Measurements from ENCODE around the gene GPR153. TPM values are rescaled to one million over a fixed set of nuclear protein-coding genes. Genes with fewer than 3 reads are reported as not detected.
A peak's percentile ranks its signal among the peaks of the same experiment; 100 is the strongest.

GPR153 gene
- total RNA-seq, 8 experiments from 2014 or later, result 13.0 to 44.0 (median 15.3) TPM

DNA sequence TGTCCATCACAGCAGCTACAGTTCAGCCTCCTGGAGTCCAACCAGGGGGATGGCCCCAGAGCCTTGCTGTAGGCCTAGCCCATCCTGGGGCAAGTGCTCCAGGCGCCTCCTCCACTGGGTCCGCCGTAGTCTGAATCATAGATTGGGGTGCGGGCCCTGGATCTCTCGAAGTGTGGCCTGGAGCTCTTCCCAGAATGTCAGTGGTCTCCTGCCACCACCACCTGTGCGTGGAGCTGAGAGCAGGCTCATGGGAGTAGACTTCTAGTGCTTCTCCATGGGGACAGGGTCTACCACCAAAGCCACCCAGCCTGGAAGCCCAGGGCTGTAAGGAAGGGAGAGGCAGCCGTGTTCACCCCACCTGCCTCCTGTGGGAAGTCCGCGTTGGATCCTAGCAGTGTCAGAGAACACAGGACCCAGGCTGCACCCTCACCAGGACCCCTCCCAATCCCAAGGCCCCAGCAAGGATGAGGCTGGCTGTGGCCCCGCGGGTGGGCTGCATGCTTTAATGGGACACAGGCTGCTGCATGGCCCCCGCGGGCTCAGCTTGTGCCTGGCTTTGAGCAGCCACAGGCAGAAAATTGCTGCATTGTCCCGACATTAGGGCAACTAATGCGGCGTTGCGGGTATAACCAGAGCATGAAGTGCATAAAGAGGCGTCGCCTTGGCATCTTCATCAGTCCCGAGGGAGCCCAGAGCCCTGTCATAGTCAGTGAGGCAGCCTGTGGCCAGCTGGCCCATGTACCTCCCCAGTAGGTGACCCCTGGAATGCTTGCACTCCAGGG is 17.7 kb downstream of the GPR153 start:
- WGBS, 10 experiments, result 15 to 100% (median 60%) methylated on average over 1 to 13 of the region's 20 CpGs; no CpG with 5 or more reads in 3 of the 10 experiments
- no peak overlapping the region for H3K27ac ChIP-seq
- H3K4me1 ChIP-seq (replicated peaks in 1 of 2), result peaks cover 61 to 64% of the 10 kb centered on the region in 2 donors
- ATAC-seq (replicated peaks in 6 of 8), result no peak
- in situ Hi-C loops (cut with MboI; ENCODE audit: low pct_unique_long_range_greater_than_20kb in 2 of 9, low sequenced_read_pairs in 9 of 9, unreplicated experiment in 9 of 9), result loop anchor here in 5 of 9 experiments (10.0 to 25.0 kb wide), 5 partner anchors 94 to 244 kb away; partner anchors contain the start of gene PLEKHG5 (in 1 of the 5)
- no peak overlapping the region for H3K4me3 ChIP-seq

DNA sequence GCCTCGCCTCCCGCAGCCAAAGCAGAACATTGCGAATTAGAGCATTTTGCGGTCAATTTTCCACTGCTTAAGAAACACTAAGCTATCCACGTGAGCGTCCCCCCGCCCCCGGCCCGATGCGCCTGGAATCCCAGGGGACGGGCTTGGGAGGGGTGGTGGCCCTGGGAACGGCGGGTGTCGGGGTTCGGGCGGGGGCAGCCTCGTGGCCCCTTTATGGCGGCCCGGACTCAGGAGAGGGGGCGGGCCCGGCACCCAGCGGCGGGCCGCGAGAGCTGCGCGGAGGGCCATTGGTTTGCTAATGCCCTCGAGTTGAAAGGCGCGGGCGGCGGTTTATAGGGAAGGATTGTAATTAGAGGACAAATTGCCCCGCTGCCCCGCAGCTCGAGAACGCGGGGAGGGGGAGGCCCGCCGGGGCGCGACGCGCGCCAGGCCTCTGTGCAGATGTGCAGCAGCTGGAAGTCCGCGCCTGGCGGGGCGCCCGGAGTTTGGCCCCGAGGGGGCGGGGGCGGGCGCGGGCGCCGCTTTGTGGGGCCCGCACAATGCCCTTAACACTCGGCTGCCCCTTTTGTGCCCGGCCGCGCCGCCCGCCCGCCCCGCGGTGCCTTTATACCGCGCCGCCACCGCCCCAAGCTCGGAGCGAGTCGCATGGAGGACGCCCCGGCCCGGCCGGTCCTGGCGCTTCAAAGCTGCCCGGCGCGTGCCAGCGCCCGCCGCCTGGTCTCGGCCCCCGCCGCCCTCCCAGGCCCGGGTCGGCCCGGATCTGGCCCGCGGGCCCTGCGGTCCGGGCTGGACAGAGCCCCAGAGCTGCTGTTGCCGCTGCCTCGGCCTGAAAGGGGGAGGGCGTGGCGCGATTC is 18.8 kb downstream of the GPR153 start:
- peak overlapping the region in 2 of 5 donors; percentile 10 to 11 for H3K4me3 ChIP-seq
- ATAC-seq (replicated peaks in 6 of 8), result peak in 4 of 8 experiments; percentile 1 to 8 (median 4)
- peaks cover 61 to 62% of the 10 kb centered on the region in 2 donors for H3K4me1 ChIP-seq (replicated peaks in 1 of 2)
- no peak overlapping the region for H3K27ac ChIP-seq
- 0% methylated on average over 5 of the region's 99 CpGs; no CpG with 5 or more reads in 9 of the 10 experiments for WGBS, 10 experiments
- in situ Hi-C loops (cut with MboI; ENCODE audit: low pct_unique_long_range_greater_than_20kb in 2 of 9, low sequenced_read_pairs in 9 of 9, unreplicated experiment in 9 of 9), result loop anchor here in 5 of 9 experiments (10.0 to 25.0 kb wide), 5 partner anchors 95 to 245 kb away; partner anchors contain the start of gene PLEKHG5 (in 1 of the 5)

DNA sequence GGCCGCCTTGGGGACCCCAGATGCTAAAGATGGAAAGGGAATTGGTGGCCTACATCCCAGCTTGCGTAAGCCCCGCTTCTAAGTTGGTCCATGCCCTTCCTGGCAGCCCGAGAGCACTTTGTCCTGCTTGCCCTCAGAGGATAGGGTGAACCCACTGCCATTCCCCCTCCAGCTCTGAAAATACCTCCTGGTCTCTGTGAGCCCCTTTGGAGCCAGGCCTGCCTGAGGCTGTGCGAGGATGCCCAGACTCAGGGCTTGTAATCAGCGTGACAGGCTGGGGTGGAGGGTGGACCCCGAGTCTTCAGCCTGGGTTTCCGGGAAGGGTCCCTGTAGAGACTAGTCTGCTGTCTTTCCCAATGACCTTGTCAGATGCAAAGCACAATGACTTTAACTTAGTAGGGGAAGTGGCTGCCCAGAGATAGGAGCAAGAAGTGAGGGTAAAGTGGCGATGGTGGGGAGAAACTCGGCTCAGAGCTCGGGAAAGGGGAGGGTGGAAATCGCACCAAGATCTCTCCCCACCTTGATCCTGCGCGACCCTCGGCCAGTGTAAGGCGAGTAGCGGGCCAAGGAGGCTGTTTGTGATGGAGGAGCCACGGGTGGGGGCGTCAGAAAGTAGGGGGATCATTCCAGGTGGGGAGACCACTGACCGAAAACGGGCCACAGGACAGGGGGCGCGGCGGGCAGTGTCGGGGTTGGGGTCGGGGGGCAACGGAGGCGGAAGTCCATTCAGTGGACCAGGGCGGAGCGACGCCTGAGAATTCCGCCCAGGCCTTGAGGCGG is 19.6 kb downstream of the GPR153 start:
- peaks cover 55 to 61% of the 10 kb centered on the region in 2 donors for H3K4me1 ChIP-seq (replicated peaks in 1 of 2)
- in situ Hi-C loops (cut with MboI; ENCODE audit: low pct_unique_long_range_greater_than_20kb in 2 of 9, low sequenced_read_pairs in 9 of 9, unreplicated experiment in 9 of 9), result loop anchor here in 5 of 9 experiments (10.0 to 25.0 kb wide), 5 partner anchors 96 to 246 kb away; partner anchors contain the start of gene PLEKHG5 (in 1 of the 5)
- no peak overlapping the region for H3K27ac ChIP-seq
- 20 to 75% (median 30%) methylated on average over 1 to 10 of the region's 33 CpGs; no CpG with 5 or more reads in 4 of the 10 experiments for WGBS, 10 experiments
- ATAC-seq (replicated peaks in 6 of 8), result no peak
- H3K4me3 ChIP-seq, result peak overlapping the region in 1 of 5 donors; percentile 11

DNA sequence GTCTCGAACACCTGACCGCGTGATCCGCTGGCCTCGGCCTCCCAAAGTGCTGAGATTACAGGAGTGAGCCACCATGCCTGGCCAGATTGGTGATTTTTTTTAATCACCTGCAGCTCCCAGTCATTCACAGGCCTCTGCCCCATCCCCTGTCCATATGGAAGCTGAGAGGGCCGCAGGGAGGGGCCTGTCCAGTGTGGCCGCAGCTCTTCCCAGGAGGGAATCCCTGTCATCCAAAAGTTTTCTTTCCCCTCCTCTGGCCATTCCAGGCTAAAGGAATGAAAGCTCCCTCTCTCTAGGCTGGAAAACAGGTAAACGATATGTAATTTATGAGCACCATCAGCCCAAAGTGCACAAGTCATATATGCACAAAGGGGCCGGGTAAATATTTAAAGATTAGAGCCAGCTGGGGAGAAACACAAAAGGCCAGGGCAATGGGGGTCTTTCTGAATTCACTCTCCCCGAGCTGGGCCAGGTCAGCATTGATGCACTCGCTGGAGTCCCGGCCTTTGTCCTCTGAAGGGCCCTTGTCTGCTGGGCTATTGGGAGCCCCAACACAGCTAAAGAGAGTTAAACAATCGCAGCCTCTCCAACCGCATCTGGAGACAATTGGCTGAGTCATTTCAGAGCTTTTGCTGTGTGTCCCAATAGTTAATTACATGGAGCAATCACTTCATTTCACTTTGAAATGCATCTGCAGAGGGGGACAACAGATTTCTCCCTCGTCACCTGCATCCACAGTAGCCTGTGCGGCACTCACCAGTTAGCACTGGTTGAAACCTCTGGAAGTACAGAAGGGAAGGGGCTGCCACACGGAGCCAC is 20.7 kb downstream of the GPR153 start:
- Histone ChIP-seq H3K4me3 (no peak overlapping the region), H3K4me1 (replicated peaks in 1 of 2) (peaks cover 55 to 58% of the 10 kb centered on the region in 2 donors), H3K27ac (peak overlapping the region; percentile 1 to 46)
- ATAC-seq (replicated peaks in 6 of 8), result peak in 5 of 8 experiments; percentile 19 to 50 (median 25)
- 0 to 70% (median 16%) methylated on average over 2 to 16 of the region's 17 CpGs for WGBS, 10 experiments
- in situ Hi-C loops (cut with MboI; ENCODE audit: low pct_unique_long_range_greater_than_20kb in 2 of 9, low sequenced_read_pairs in 9 of 9, unreplicated experiment in 9 of 9), result loop anchor here in 5 of 9 experiments (10.0 to 25.0 kb wide), 5 partner anchors 97 to 247 kb away; partner anchors contain the start of gene PLEKHG5 (in 1 of the 5)

DNA sequence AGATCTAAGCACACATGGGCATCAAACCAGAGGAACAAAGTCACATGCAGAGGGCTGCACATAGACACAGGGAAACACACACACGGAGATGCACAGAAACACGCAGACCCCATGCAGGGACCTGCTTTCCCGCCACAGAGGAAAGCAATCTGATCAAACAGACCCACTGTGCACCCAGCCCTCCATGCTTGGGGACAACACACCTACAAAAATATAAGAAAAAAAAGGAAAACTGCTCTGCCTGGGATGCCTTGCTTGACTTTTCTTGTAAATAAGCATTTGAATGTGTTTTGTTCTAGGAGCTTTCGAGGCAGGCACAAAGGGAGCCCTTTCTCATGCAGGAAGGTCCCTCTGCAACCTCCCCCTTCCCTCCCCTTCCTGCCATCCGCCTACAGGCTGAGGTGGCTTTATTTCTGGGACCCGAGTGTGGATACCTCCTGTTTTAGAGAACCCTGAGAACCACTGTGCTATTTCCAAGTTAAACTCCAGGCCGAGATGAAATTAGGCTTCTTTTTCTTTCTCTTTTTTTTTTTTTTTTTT is 21.6 kb downstream of the GPR153 start:
- H3K4me1 ChIP-seq (replicated peaks in 1 of 2), result peaks cover 58 to 59% of the 10 kb centered on the region in 2 donors
- no peak overlapping the region for H3K4me3 ChIP-seq
- 7 to 82% (median 13%) methylated on average over 2 to 7 of the region's 7 CpGs; no CpG with 5 or more reads in 1 of the 10 experiments for WGBS, 10 experiments
- no peak for ATAC-seq (replicated peaks in 6 of 8)
- in situ Hi-C loops (cut with MboI; ENCODE audit: low pct_unique_long_range_greater_than_20kb in 2 of 9, low sequenced_read_pairs in 9 of 9, unreplicated experiment in 9 of 9), result loop anchor here in 4 of 9 experiments (25.0 kb wide), 4 partner anchors 98 to 248 kb away; partner anchors contain the start of gene PLEKHG5 (in 1 of the 4)
- peak overlapping the region; percentile 45 to 46 for H3K27ac ChIP-seq

GRCh38 chr1:6237093-6237492 is 23.8 kb downstream of the GPR153 start:
- in situ Hi-C loops (cut with MboI; ENCODE audit: low pct_unique_long_range_greater_than_20kb in 2 of 9, low sequenced_read_pairs in 9 of 9, unreplicated experiment in 9 of 9), result loop anchor here in 4 of 9 experiments (25.0 kb wide), 4 partner anchors 100 to 250 kb away; partner anchors contain the start of gene PLEKHG5 (in 1 of the 4)
- Histone ChIP-seq H3K27ac (no peak overlapping the region), H3K4me3 (no peak overlapping the region), H3K4me1 (replicated peaks in 1 of 2) (peaks cover 45% of the 10 kb centered on the region in 2 donors)
- ATAC-seq (replicated peaks in 6 of 8), result no peak
- 83 to 100% (median 96%) methylated on average over 2 to 4 of the region's 4 CpGs; no CpG with 5 or more reads in 1 of the 10 experiments for WGBS, 10 experiments

- H3K4me1 ChIP-seq (replicated peaks in 1 of 2), result peaks cover 27% of the 10 kb centered on the region in 2 donors
- 0 to 2% (median 1%) methylated on average over 1 to 15 of the region's 30 CpGs; no CpG with 5 or more reads in 4 of the 10 experiments for WGBS, 10 experiments
- H3K27ac ChIP-seq, result peak overlapping the region; percentile 73 to 85
- in situ Hi-C loops (cut with MboI; ENCODE audit: low pct_unique_long_range_greater_than_20kb in 2 of 9, low sequenced_read_pairs in 9 of 9, unreplicated experiment in 9 of 9), result loop anchor here in 4 of 9 experiments (25.0 kb wide), 4 partner anchors 102 to 252 kb away; partner anchors contain the start of gene PLEKHG5 (in 1 of the 4)
- peak overlapping the region; percentile 71 to 94 (median 81) for H3K4me3 ChIP-seq
- ATAC-seq (replicated peaks in 6 of 8), result peak in 3 of 8 experiments; percentile 5 to 7 (median 5)
Measured at GRCh38 chr1:6235296-6235677, 25.6 kb downstream of the GPR153 start.

GRCh38 chr1:6234502-6235295 is 26.2 kb downstream of the GPR153 start:
- no peak overlapping the region for H3K27ac ChIP-seq
- WGBS, 10 experiments, result 10 to 51% (median 16%) methylated on average over 2 to 19 of the region's 20 CpGs; no CpG with 5 or more reads in 2 of the 10 experiments
- ATAC-seq (replicated peaks in 6 of 8), result peak in 3 of 8 experiments; percentile 1 to 42 (median 14)
- in situ Hi-C loops (cut with MboI; ENCODE audit: low pct_unique_long_range_greater_than_20kb in 2 of 9, low sequenced_read_pairs in 9 of 9, unreplicated experiment in 9 of 9), result loop anchor here in 4 of 9 experiments (25.0 kb wide), 4 partner anchors 103 to 253 kb away; partner anchors contain the start of gene PLEKHG5 (in 1 of the 4)
- peak overlapping the region; percentile 71 to 94 (median 81) for H3K4me3 ChIP-seq
- H3K4me1 ChIP-seq (replicated peaks in 1 of 2), result peaks cover 21% of the 10 kb centered on the region in 2 donors

- peaks cover 9 to 10% of the 10 kb centered on the region in 2 donors for H3K4me1 ChIP-seq (replicated peaks in 1 of 2)
- no peak overlapping the region for H3K4me3 ChIP-seq
- ATAC-seq (replicated peaks in 6 of 8), result no peak
- WGBS, 10 experiments, result 0 to 88% (median 63%) methylated on average over 1 of the region's 1 CpG; no CpG with 5 or more reads in 3 of the 10 experiments
- H3K27ac ChIP-seq, result no peak overlapping the region
- in situ Hi-C loops (cut with MboI; ENCODE audit: low pct_unique_long_range_greater_than_20kb in 2 of 9, low sequenced_read_pairs in 9 of 9, unreplicated experiment in 9 of 9), result loop anchor here in 4 of 9 experiments (25.0 kb wide), 4 partner anchors 104 to 254 kb away; partner anchors contain the start of gene PLEKHG5 (in 1 of the 4)
Measured at GRCh38 chr1:6233376-6233775, 27.5 kb downstream of the GPR153 start.

DNA sequence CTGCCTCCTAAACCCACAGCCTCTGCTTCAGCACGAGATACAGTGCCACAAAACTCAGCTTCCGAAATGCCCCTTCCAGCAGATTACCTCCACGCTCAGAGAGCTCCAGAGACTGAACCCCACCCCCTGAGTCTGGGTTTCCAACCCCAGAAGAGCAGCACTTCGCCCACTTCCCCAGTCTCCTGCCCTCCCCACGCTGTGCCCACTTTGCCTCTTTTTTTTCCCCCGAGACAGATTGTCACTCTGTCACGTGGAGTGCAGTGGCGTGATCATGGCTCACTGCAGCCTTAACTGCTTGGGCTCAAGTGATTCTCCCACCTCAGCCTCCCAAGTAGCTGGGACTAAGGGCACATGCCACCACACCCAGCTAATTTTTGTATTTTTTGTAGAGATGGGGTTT is 35.2 kb downstream of the GPR153 start:
- peak in 3 of 8 experiments; percentile 1 to 12 (median 7) for ATAC-seq (replicated peaks in 6 of 8)
- in situ Hi-C loops (cut with MboI; ENCODE audit: low pct_unique_long_range_greater_than_20kb in 2 of 9, low sequenced_read_pairs in 9 of 9, unreplicated experiment in 9 of 9), result loop anchor here in 4 of 9 experiments (25.0 kb wide), 4 partner anchors 112 to 262 kb away; partner anchors contain the start of gene PLEKHG5 (in 1 of the 4)
- WGBS, 10 experiments, result 94 to 100% (median 100%) methylated on average over 2 to 6 of the region's 8 CpGs; no CpG with 5 or more reads in 6 of the 10 experiments
- Histone ChIP-seq H3K4me3 (no peak overlapping the region), H3K4me1 (replicated peaks in 1 of 2) (no peaks in the 10 kb centered on the region), H3K27ac (no peak overlapping the region)

Data from motor neuron (in vitro differentiated cells).